ENCODE measurements around the gene SLC9A8.
"Not testable (repeated sequence)": the region's sequence is repeated elsewhere in the genome, so short reads cannot be mapped to it uniquely, and the experiment has no call there.

Gene SLC9A8, protein sequence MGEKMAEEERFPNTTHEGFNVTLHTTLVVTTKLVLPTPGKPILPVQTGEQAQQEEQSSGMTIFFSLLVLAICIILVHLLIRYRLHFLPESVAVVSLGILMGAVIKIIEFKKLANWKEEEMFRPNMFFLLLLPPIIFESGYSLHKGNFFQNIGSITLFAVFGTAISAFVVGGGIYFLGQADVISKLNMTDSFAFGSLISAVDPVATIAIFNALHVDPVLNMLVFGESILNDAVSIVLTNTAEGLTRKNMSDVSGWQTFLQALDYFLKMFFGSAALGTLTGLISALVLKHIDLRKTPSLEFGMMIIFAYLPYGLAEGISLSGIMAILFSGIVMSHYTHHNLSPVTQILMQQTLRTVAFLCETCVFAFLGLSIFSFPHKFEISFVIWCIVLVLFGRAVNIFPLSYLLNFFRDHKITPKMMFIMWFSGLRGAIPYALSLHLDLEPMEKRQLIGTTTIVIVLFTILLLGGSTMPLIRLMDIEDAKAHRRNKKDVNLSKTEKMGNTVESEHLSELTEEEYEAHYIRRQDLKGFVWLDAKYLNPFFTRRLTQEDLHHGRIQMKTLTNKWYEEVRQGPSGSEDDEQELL

DNA sequence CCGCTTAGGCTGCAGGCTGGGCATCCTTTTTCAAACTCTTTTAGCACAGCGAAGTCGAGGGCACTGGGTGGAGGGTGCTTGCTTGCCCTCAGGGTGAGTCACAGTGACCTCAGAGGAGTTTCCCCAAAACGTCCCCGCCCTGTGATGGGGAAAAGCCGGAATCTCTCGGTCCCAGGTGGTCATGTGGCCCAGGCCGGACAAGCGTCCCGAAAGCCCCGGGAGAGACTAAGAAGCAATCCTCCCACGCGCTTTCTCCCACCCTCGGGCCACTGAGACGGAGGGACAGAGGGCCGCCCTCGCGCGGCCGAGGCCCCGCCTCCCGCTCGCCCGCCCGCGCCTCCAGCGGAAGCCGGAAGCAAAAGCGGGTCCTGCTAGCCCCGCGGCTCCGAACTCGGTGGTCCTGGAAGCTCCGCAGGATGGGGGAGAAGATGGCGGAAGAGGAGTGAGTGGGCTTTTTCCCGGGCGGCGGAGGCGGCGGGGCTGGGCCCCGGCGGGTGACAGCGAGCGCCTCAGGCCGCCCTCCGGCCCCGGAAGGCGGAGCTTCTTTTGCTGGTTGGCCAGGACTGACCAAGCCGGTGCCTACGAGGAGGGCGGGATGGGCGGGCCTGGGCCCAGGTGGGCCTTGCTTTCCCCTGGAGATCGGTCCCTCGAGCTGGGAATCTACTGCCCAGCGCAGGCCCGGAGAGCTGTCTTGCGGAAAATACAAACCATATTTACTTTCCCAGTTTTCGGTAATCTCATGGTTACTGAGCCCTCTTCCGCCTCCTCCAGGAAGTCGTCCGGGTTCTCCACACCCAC is at the start of gene SLC9A8:
Gene SLC9A8, plus strand, starts transcription at position 322 of the 798 bp plus-strand sequence. Its CDS starts 95 bp downstream, at position 417.
- Mint-ChIP-seq H3K4me3 (peak within 1 kb of the TSS; percentile 90), H3K27ac (peak within 1 kb of the TSS; percentile 95), H3K4me1 (peaks cover 38% of the 10 kb centered on the region), H3K9me3 (no peaks in the 10 kb centered on the region), H3K36me3 (peaks cover 30% of the 10 kb centered on the region)
- ATAC-seq (peak; percentile 94), DNase-seq (ENCODE audit: low spot score in 2 of 2) (peak; percentile 76 to 95)

DNA sequence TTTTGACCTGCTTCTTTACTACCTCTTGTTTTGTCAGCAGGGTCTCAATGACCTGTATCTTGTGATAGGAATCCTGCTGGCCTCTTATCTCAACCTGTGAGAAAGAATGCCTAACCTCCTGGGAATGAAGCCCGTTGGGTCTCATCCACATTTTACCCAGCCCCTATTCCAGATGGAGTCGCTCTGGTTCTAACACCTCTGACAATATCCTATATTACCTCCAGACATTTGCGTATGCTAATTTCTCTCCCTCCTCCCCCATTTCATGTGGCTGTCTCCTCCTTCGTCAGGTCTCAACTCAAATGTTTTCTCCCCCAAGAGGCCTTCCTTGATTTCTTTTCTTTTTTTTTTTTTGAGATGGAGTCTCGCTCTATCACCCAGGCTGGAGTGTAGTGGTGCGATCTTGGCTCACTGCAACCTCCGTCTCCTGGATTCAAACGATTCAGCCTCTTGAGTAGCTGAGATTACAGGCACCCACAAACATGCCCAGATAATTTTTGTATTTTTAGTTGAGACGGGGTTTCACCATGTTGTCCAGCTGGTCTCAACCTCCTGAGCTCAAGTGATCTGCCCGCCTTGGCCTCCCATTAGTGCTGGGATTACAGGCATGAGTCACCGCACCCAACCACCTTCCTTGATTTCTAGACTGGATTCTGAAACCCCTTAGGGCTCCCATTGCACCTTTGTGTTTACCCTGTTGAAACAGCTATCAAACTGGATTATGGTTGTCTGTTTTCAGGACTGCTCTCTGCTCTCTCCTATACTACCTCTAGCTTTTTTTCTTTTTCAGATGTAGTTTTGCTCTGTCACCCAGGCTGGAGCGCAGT is 49.5 kb upstream of the SLC9A8 start:
- H3K36me3 Mint-ChIP-seq, result no peaks in the 10 kb centered on the region
- DNase-seq (ENCODE audit: low spot score in 2 of 2) (no peak), ATAC-seq (no peak)
- H3K27ac Mint-ChIP-seq, result no peak overlapping the region
- H3K9me3 Mint-ChIP-seq, result no peaks in the 10 kb centered on the region
- no peak overlapping the region for H3K4me3 Mint-ChIP-seq
- peaks cover 13% of the 10 kb centered on the region for H3K4me1 Mint-ChIP-seq

DNA sequence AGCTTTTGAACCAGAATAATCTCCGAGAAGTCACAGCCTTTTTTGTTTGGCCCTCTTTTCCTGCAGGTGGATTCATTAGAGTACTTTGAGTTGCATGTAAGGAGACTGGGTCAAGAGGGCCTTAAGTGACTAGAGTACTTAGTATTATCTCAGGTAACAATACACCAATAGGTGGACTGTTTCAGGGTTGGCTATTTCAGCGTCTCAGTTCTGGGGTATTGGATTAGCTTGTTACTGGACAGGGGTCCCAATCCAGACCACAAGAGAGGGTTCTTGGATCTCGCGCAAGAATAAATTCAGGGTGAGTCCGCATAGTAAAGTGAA is 47.3 kb upstream of the SLC9A8 start:
- no peak for DNase-seq (ENCODE audit: low spot score in 2 of 2)
- Mint-ChIP-seq H3K27ac (no peak overlapping the region), H3K36me3 (no peaks in the 10 kb centered on the region), H3K9me3 (no peaks in the 10 kb centered on the region), H3K4me1 (peaks cover 18% of the 10 kb centered on the region), H3K4me3 (no peak overlapping the region)
- no peak for ATAC-seq

DNA sequence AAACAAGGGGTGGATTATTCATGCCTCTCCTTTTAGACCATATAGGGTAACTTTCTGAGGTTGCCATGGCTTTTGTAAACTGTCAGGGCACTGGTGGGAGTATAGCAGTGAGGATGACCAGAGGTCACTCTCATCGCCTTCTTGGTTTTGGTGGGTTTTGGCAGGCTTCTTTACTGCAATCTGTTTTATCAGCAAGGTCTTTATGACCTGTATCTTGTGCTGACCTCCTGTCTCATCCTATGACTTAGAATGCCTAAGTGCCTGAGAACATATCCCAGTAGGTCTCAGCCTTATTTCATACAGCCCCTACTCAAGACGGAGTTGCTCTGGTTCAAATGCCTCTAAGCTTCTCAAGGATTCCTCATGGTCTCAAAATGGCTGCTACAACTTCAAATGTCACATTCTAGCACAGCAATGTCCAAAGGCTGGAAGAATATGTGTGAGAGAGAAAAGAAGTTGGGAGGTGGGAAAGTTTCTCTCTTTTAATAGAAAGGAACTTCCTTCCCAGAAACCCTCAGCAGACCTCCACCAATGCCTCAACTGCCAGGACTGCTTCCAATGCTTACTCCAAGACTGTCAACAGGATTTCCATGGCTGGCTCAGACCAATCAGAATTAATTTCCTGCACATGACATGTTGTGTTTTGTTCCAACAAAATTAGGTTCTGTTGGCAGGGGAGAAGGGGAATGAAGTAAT is 46.6 kb upstream of the SLC9A8 start:
- Mint-ChIP-seq H3K27ac (no peak overlapping the region), H3K36me3 (no peaks in the 10 kb centered on the region), H3K4me1 (peaks cover 18% of the 10 kb centered on the region), H3K4me3 (no peak overlapping the region), H3K9me3 (no peaks in the 10 kb centered on the region)
- ATAC-seq (no peak), DNase-seq (ENCODE audit: low spot score in 2 of 2) (no peak)

DNA sequence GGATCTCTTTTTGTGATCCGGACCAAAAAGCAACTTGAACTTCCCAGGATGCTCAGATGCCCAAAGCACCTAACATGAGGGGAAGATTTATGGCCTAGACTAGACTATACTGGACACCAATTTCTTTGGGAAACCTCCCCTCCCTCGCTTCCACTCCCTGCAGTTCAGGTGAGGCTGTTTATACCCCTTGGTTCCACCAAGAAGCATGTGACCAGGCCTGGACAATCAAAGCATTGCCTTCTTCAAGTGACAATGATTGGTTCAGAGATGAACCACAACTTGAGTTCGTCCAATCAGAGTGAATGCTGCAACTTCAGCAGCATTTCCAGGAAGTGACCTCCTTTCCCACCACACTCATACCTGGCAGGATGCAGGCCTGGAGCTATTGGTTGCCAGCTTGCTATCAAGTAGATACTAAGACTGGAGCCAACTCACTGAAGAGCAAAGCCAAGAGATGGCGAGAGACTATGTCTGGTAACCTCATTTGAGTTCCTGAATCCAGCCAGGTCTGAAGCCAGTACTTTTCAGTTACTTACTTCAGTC is 45.6 kb upstream of the SLC9A8 start:
- ATAC-seq, result no peak
- Mint-ChIP-seq H3K36me3 (no peaks in the 10 kb centered on the region), H3K4me1 (peaks cover 18% of the 10 kb centered on the region), H3K9me3 (no peaks in the 10 kb centered on the region), H3K4me3 (no peak overlapping the region), H3K27ac (no peak overlapping the region)
- DNase-seq (ENCODE audit: low spot score in 2 of 2), result no peak

DNA sequence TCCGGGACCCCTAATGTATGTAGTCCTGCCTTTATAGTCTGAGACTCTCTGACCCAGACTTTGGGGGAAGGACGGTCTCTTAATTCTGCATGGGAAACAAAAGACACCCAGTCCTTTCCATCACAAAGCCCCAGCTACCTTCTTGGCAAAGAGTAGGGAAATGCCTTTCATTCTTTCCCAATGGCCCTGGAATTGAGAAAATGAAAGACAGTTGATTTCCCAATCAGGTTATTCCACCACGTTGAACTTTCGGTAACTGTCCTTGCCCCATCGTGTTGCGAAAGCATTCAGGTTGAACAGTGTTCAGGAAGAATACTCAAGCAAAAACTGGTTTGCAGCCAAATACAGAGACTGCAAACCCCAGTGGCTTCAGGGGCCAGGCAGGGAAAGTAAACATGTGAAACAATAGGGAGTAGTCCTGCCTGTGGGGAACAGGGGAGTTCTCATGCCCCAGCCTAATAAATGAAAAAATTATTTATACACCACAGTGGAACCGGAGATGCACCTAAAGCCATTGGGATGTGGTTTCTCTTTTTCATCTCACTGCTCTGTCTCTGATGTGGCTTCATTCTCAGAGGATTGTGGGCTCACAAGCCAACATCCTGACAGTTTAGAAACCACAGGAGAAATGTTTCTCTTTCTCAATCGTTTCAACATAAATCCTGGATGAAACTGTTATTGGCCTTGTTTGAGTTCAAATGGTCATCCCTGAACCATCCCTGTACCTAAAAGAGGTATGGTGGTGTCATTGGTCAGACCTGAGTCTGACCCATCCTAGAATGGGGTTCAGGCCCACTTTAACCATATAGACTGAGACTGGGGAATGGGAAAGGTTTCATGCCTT is 44.2 kb upstream of the SLC9A8 start:
- no peaks in the 10 kb centered on the region for H3K9me3 Mint-ChIP-seq
- ATAC-seq (peak; percentile 56), DNase-seq (ENCODE audit: low spot score in 2 of 2) (no peak)
- peak overlapping the region; percentile 0 for H3K27ac Mint-ChIP-seq
- H3K4me1 Mint-ChIP-seq, result peaks cover 18% of the 10 kb centered on the region
- H3K36me3 Mint-ChIP-seq, result no peaks in the 10 kb centered on the region
- no peak overlapping the region for H3K4me3 Mint-ChIP-seq

DNA sequence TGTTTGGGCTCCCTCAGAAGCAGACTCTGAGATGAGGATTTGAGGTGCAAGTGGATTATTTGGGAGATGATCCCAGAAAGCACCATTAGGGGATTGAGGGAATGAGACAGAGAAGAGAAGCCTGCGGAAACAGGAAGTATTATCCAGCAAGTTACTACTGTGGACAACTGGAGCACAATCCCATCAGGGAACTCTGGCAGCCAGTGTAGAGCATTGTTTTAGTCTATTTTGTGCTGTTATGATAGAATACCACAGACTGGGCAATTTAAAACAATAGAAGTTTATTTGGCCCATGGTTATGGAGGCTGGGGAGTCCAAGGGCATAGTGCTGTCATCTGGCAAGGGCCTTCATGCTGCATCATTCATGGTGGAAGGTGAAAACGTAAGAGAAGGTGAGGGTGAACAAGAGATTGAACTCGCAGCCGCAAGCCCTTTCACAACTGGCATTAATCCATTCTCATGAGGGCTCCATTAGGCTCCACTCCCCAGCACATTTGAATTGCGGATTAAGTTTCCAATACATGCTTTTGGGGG is 43.5 kb upstream of the SLC9A8 start:
- DNase-seq (ENCODE audit: low spot score in 2 of 2), result no peak
- no peak for ATAC-seq
- Mint-ChIP-seq H3K4me1 (peaks cover 18% of the 10 kb centered on the region), H3K4me3 (no peak overlapping the region), H3K27ac (peak overlapping the region; percentile 0), H3K9me3 (no peaks in the 10 kb centered on the region), H3K36me3 (no peaks in the 10 kb centered on the region)

DNA sequence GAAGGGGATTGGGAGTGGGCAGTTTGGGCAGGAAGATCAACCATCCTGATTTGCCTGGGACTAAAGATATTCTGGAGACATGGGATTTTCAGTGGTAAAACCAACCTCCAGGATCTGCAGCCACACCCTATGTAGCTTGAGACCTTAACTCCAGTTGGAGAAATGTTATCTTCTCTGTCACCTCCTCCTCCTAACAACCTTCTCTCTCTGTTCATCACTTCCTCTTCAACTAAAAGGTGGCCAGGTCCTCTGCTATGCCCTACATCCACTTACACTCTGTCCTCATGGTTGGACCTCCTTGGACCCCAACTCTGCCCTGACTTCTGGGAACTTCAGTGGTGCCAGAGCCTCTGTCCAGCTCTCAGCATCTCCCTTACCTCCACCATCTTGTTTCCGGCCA is 42.0 kb upstream of the SLC9A8 start:
- H3K4me1 Mint-ChIP-seq, result peaks cover 30% of the 10 kb centered on the region
- no peak overlapping the region for H3K4me3 Mint-ChIP-seq
- no peaks in the 10 kb centered on the region for H3K9me3 Mint-ChIP-seq
- ATAC-seq, result no peak
- DNase-seq (ENCODE audit: low spot score in 2 of 2), result no peak
- no peak overlapping the region for H3K27ac Mint-ChIP-seq
- no peaks in the 10 kb centered on the region for H3K36me3 Mint-ChIP-seq

DNA sequence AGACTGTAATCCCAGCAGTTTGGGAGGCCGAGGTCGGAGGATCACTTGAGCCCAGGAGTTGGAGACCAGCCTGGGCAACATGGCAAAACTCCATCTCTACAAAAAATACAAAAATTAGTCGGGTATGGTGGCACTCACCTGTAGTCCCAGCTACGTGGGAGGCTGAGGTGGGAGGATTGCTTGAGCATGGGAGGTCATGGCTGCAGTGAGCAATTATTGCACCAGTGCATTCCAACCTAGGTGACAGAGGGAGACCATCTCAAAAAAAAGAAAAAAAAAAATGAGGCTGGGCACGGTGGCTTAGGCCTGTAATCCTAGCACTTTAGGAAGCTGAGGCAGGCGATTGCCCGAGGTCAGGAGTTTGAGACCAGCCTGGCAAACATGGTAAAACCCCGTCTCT is 38.4 kb upstream of the SLC9A8 start:
- H3K4me1 Mint-ChIP-seq, result peaks cover 26% of the 10 kb centered on the region
- H3K4me3 Mint-ChIP-seq; H3K27ac Mint-ChIP-seq; DNase-seq (ENCODE audit: low spot score in 2 of 2); ATAC-seq; H3K36me3 Mint-ChIP-seq; H3K9me3 Mint-ChIP-seq: not testable (repeated sequence)

DNA sequence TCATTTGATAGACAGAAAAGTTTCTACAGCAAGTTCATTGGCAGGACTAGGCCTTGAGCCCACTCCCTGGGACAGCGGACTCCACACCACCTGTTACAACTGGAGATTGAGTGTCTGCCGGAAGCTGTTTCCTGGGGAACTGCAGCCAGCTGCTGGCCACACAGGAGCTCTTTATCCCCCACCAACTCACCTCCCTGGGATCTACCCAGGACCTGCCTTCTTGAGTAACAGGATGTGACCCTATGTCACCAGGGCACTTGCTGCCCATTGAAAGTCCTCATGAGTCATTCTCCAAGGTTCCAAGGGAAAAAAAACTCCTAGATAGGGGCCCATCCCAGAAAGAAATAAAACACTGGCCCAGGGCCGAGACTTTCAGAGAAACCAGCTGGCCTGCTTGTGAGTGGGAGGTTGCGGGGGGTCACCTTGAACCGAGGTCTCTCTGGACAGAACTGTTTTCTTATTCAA is 37.4 kb upstream of the SLC9A8 start:
- no peaks in the 10 kb centered on the region for H3K36me3 Mint-ChIP-seq
- H3K9me3 Mint-ChIP-seq, result no peaks in the 10 kb centered on the region
- DNase-seq (ENCODE audit: low spot score in 2 of 2), result no peak
- ATAC-seq, result no peak
- H3K4me3 Mint-ChIP-seq, result no peak overlapping the region
- peaks cover 26% of the 10 kb centered on the region for H3K4me1 Mint-ChIP-seq
- no peak overlapping the region for H3K27ac Mint-ChIP-seq

DNA sequence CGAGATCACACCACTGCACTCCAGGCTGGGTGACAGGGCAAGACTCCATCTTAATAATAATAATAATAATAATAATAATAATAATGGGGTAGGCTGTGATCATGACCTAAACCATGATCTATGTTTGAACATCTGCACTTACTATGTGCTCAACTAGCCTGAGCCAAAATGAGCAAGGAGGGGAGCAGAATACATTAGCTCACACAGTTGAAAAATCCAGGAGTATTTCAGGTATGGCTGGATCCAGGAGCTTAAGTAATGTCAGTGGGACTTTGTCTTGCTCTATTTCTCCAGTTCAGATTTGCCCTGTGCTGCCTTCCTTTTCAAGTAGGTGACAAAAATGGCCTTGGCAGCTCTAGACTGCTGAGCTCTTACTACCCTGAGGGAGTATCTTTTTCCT is 32.7 kb upstream of the SLC9A8 start:
- no peak overlapping the region for H3K4me3 Mint-ChIP-seq
- H3K9me3 Mint-ChIP-seq, result no peaks in the 10 kb centered on the region
- DNase-seq (ENCODE audit: low spot score in 2 of 2) (no peak), ATAC-seq (no peak)
- no peaks in the 10 kb centered on the region for H3K36me3 Mint-ChIP-seq
- peaks cover 19% of the 10 kb centered on the region for H3K4me1 Mint-ChIP-seq
- H3K27ac Mint-ChIP-seq, result no peak overlapping the region

DNA sequence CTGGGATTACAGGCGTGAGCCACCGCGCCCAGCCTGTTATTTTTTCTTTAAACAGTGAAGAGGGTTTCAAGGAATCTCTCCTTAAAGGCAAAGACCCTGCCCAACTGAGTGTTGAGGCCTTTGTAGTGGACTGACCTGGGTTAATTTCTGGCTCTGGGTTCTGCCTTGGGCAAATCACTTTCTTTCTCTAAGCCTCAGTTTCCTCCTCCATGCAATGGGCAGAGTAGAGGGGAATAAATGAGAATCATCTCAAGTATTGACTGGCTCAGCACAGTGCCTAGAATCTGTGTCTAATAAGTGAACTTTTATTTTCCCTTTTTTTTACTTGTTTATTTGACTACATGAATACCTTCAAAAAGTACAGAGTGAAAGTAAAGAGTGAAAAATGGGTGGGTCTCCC is 31.0 kb upstream of the SLC9A8 start:
- H3K4me3 Mint-ChIP-seq, result no peak overlapping the region
- H3K27ac Mint-ChIP-seq, result no peak overlapping the region
- no peaks in the 10 kb centered on the region for H3K9me3 Mint-ChIP-seq
- no peaks in the 10 kb centered on the region for H3K36me3 Mint-ChIP-seq
- peaks cover 9% of the 10 kb centered on the region for H3K4me1 Mint-ChIP-seq
- ATAC-seq, result no peak
- DNase-seq (ENCODE audit: low spot score in 2 of 2), result no peak

DNA sequence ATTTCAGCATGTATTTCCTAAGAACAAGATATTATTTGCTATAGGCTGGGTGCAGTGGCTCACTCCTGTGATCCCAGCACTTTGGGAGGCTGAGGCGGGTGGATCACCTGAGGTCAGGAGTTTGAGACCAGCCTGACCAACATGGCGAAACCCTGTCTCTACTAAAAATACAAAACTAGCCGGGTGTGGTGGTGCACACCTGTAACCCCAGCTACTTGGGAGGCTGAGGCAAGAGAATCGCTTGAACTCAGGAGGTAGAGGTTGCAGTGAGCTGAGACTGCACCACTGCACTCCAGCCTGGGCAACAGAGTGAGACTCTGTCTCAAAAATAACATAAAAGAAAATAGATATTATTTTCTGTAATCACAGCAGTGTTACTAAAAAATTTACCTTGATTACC is 30.2 kb upstream of the SLC9A8 start:
- H3K9me3 Mint-ChIP-seq; H3K36me3 Mint-ChIP-seq; H3K27ac Mint-ChIP-seq; ATAC-seq; H3K4me3 Mint-ChIP-seq; DNase-seq (ENCODE audit: low spot score in 2 of 2); H3K4me1 Mint-ChIP-seq: not testable (repeated sequence)
